ENCODE results near the gene DACT3. TPM values are rescaled to one million over a fixed set of nuclear protein-coding genes. Genes with fewer than 3 reads are reported as not detected.

The DACT3 gene
- total and polyA plus RNA-seq, 2 of the 13 experiments (the other 11 are each of a cell fraction or from before 2014, with no cell fraction given) = 0.04 TPM; not detected in 1

GRCh38 chr19:46661735-46662592 lies 982 bp upstream of the DACT3 start (continued):
- no peak for TF ChIP-seq TRIM22 (IDR thresholded peaks at IDR 0.05)
- TF ChIP-seq, protein P1, sequence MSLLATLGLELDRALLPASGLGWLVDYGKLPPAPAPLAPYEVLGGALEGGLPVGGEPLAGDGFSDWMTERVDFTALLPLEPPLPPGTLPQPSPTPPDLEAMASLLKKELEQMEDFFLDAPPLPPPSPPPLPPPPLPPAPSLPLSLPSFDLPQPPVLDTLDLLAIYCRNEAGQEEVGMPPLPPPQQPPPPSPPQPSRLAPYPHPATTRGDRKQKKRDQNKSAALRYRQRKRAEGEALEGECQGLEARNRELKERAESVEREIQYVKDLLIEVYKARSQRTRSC (CRISPR knock-in tag; IDR thresholded peaks at IDR 0.05; ENCODE audit: low read depth) = no peak
- TF ChIP-seq MIER2 (CRISPR knock-in tag; IDR thresholded peaks at IDR 0.05) = no peak
- TF ChIP-seq ZNF30 (CRISPR knock-in tag; IDR thresholded peaks at IDR 0.05) = no peak
- no peak for TF ChIP-seq NFE2L1 (CRISPR knock-in tag; IDR thresholded peaks at IDR 0.05; ENCODE audit: borderline replicate concordance)
- TF ChIP-seq ZNF44 (CRISPR knock-in tag; IDR thresholded peaks at IDR 0.05) = 0 out of 2 replicates have a peak, but pooled peaks have one; percentile 8
- 0 out of 2 replicates have a peak, but pooled peaks have one; percentile 50 for TF ChIP-seq HNF1B (CRISPR knock-in tag; IDR thresholded peaks at IDR 0.05)
- TF ChIP-seq ATAD3A (CRISPR knock-in tag; IDR thresholded peaks at IDR 0.05) = no peak
- TF ChIP-seq ZNF501 (CRISPR knock-in tag; IDR thresholded peaks at IDR 0.05) = peak; percentile 32; the same call in 1 of the 2 replicates
- TF ChIP-seq ERF (CRISPR knock-in tag; IDR thresholded peaks at IDR 0.05) = 0 out of 2 replicates have a peak, but pooled peaks have one; percentile 36

All from HepG2 (cell line).